ENCODE results near the gene GPSM1.

DNA sequence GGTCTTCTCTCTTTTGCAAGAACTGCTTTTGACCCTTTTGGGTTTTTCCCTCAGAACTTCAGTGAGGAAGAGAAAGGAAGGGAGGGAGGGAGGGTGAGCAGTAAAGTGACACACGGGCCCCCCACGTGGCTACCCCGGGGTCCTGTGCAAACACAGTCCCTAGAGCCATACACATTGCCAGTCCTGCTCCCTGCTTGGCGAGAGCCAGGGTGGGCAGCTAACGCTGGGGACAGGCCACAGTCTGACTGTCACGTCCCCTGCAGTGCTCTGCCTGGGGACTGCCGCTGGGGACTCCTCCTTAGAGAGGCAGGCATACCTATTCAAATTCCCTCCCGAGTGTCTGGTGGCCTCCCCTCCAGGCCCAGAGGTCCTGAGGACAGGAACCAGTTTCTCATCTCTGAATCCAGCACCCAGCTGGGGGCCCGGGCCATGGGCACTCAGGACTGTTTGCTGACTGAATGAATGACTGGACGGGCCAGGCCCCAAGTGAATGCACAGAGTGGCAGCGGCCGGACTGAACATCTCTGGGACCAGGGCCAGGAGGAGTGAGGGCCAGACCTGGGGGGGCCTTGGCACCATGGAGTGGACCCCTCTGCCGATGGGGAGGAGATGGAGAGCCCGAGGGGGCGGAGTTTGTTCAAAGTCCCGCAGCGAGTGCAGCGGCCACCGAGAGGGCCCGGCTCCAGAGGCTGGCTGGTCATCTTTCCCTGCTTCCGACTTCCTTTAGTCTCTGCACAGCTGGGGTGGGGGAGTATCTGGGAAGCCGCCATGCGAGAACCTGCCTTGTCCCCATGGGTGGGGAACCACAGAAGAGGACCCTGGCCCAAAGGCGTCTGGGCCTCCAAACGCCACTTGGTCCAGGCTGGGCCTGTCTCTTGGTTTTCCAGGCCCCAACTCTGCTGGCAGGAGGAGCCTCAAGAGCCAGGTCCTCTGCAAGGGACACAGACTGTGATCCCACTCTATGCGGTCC lies 29.3 kb upstream of the GPSM1 start:
- no peak for TF ChIP-seq CTCF (IDR thresholded peaks at IDR 0.05)
- TF ChIP-seq POLR2A (IDR thresholded peaks at IDR 0.05), result no peak
- no peak for TF ChIP-seq POLR2AphosphoS5 (IDR thresholded peaks at IDR 0.05)
- no peak for TF ChIP-seq EP300 (IDR thresholded peaks at IDR 0.05)
